Measurements from ENCODE around the gene CDX1.

CDX1 gene

GRCh38 chr5:150135557-150136304 is 30.8 kb upstream of the CDX1 start:
- H4K91ac ChIP-seq (ENCODE audit: low read length) = peak overlapping the region; percentile 9
- H3K79me1 ChIP-seq (replicated peaks; ENCODE audit: low read length, poor library complexity, severe bottlenecking) = peaks cover 16% of the 10 kb centered on the region
- WGBS = 90% methylated on average over 20 of the region's 21 CpGs
- H2BK120ac ChIP-seq (ENCODE audit: low read depth, low read length) = no peak overlapping the region
- no peak overlapping the region for H2AFZ ChIP-seq (ENCODE audit: low read depth, low read length)
- no peak overlapping the region for H3K4me3 ChIP-seq (ENCODE audit: insufficient read depth in 1 of 2, low read depth in 1 of 2, low read length in 2 of 2)
- H3K4ac ChIP-seq (ENCODE audit: low read depth in 1 of 2, low read length in 2 of 2) = peak overlapping the region; percentile 50 to 99
- H2BK15ac ChIP-seq (ENCODE audit: low read depth, poor library complexity, severe bottlenecking) = no peak overlapping the region
- no peaks in the 10 kb centered on the region for H3K27me3 ChIP-seq (ENCODE audit: control insufficient read depth in 1 of 2, insufficient read depth in 1 of 2, low read length in 2 of 2)
- H3K9me3 ChIP-seq (ENCODE audit: control insufficient read depth, low read length) = no peaks in the 10 kb centered on the region
- H2AK5ac ChIP-seq (ENCODE audit: low read length, severe bottlenecking) = peak overlapping the region; percentile 26
- no peak overlapping the region for H3K23ac ChIP-seq (ENCODE audit: low read length in 2 of 2)
- DNase-seq = no peak
- H3K27ac ChIP-seq (ENCODE audit: low read length, poor library complexity, severe bottlenecking) = peak overlapping the region; percentile 99
- peak overlapping the region; percentile 36 for H2BK5ac ChIP-seq (ENCODE audit: low read depth, low read length, poor library complexity, severe bottlenecking)
- H3K9ac ChIP-seq (ENCODE audit: low read length) = peak overlapping the region; percentile 42
- peak overlapping the region in 1 of 2 experiments; percentile 55 for H2BK12ac ChIP-seq (ENCODE audit: low read length in 2 of 2)
- no peak overlapping the region for H3K14ac ChIP-seq (ENCODE audit: low read length in 2 of 2)
- no peak overlapping the region for H3K4me2 ChIP-seq (ENCODE audit: low read length, poor library complexity, severe bottlenecking)
- H3K36me3 ChIP-seq (ENCODE audit: control insufficient read depth in 1 of 2, insufficient read depth in 2 of 2, low read depth in 1 of 2, low read length in 2 of 2) = peaks cover 52 to 91% of the 10 kb centered on the region in 2 experiments
- H3K18ac ChIP-seq (ENCODE audit: low read depth in 1 of 2, low read length in 2 of 2) = peak overlapping the region; percentile 8 to 13
- H4K8ac ChIP-seq (ENCODE audit: low read length) = peak overlapping the region; percentile 16
- peaks cover 63% of the 10 kb centered on the region for H3K4me1 ChIP-seq (ENCODE audit: control insufficient read depth, insufficient read depth, low read depth, low read length)

DNA sequence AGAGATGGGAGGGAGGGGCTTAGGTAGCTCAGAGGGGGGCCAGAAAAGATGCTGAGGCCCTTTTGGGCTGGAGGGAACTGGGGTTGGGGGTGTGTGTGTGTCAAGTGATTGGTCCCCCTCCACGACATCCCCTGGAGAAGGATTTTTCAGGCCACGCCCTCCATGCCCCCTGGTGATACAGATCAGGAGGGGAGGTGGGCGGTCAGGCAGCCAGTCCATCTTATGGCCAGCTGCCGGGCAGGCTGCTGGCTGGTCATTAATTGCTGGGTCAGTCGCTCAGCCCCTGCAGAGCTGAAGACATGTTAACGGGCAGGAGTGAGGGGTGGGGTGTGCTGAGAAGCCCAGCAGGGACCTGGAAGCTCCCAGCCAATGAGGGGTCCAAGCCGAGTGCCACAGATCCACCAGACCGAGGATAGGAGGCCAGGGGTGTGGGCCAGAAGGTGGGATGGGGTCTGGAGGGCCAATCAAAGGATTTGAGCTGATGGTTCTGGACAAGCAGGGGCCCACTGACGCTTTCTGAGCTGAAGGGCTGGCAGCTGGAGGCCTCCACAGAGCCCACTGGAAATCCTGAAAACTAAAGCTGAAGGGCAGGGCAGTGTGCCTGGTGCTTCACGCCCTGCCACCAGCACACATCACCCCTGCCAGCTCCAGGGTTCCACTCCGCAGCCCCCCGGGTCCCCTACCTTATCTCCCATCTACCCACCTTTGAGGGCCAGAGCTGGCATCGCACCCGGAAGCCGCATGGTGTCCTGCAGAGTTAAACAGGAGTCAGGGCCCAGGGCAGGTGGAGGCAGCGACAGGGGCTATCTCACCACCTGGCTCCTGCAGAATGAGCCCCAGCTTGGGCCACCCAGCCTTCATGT is 30.0 kb upstream of the CDX1 start:
- H3K9me3 ChIP-seq (ENCODE audit: control insufficient read depth, low read length) = no peaks in the 10 kb centered on the region
- peak overlapping the region; percentile 38 to 100 for H2BK12ac ChIP-seq (ENCODE audit: low read length in 2 of 2)
- peak overlapping the region; percentile 82 for H3K9ac ChIP-seq (ENCODE audit: low read length)
- peak overlapping the region in 1 of 2 experiments; percentile 0 for H3K14ac ChIP-seq (ENCODE audit: low read length in 2 of 2)
- H3K36me3 ChIP-seq (ENCODE audit: control insufficient read depth in 1 of 2, insufficient read depth in 2 of 2, low read depth in 1 of 2, low read length in 2 of 2) = peaks cover 49 to 91% of the 10 kb centered on the region in 2 experiments
- peak overlapping the region; percentile 76 to 99 for H3K4ac ChIP-seq (ENCODE audit: low read depth in 1 of 2, low read length in 2 of 2)
- no peak overlapping the region for H3K23ac ChIP-seq (ENCODE audit: low read length in 2 of 2)
- H2BK120ac ChIP-seq (ENCODE audit: low read depth, low read length) = peak overlapping the region; percentile 99
- no peak for DNase-seq
- H3K4me3 ChIP-seq (ENCODE audit: insufficient read depth in 1 of 2, low read depth in 1 of 2, low read length in 2 of 2) = peak overlapping the region in 1 of 2 experiments; percentile 50
- H3K27me3 ChIP-seq (ENCODE audit: control insufficient read depth in 1 of 2, insufficient read depth in 1 of 2, low read length in 2 of 2) = no peaks in the 10 kb centered on the region
- 76% methylated on average over 16 of the region's 16 CpGs for WGBS
- H2BK5ac ChIP-seq (ENCODE audit: low read depth, low read length, poor library complexity, severe bottlenecking) = peak overlapping the region; percentile 36
- H2BK15ac ChIP-seq (ENCODE audit: low read depth, poor library complexity, severe bottlenecking) = peak overlapping the region; percentile 52
- H4K8ac ChIP-seq (ENCODE audit: low read length) = peak overlapping the region; percentile 80
- H3K27ac ChIP-seq (ENCODE audit: low read length, poor library complexity, severe bottlenecking) = peak overlapping the region; percentile 99
- peak overlapping the region; percentile 58 to 100 for H3K18ac ChIP-seq (ENCODE audit: low read depth in 1 of 2, low read length in 2 of 2)
- peaks cover 16% of the 10 kb centered on the region for H3K79me1 ChIP-seq (replicated peaks; ENCODE audit: low read length, poor library complexity, severe bottlenecking)
- no peak overlapping the region for H3K4me2 ChIP-seq (ENCODE audit: low read length, poor library complexity, severe bottlenecking)
- peaks cover 68% of the 10 kb centered on the region for H3K4me1 ChIP-seq (ENCODE audit: control insufficient read depth, insufficient read depth, low read depth, low read length)
- no peak overlapping the region for H2AFZ ChIP-seq (ENCODE audit: low read depth, low read length)
- H4K91ac ChIP-seq (ENCODE audit: low read length) = peak overlapping the region; percentile 86
- H2AK5ac ChIP-seq (ENCODE audit: low read length, severe bottlenecking) = peak overlapping the region; percentile 26

DNA sequence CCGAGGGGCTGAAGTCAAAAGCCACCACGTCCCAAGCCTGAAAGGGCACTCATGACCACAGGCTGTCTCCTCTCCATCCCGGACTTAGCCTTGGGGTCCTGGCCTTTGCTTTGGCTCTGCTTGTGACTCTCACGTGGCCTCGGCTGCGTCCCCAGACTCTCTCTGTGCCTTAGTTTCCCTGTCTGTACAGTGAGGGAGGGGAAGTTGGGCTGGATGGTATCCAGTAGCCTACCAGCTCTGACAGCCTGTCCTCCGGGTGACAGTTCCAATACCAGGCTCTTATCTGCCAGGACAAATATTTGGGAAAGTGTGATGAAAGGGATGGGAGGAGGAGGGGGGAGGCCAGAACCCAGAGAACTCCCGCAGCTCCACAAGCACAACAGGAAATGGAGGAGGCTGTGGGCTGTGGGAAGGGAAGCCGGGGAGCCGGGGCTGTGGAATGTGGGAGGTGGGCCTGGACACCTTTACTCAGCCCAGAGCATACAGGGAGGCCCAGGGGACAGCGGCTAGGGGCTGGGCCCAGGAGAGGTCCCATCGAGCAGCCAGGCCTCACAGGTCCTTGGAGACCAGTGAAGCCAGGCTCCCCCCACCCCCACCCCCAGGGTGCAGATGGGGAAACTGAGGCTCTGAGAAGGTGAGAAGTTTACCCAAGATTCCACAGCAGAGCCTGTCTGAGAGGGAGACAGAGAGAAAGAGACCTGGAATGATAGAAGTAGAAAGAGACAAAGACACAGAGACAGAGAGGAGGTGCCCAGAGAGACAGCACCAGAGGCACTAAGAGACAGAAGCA is 29.2 kb upstream of the CDX1 start:
- H2BK120ac ChIP-seq (ENCODE audit: low read depth, low read length) = peak overlapping the region; percentile 99
- no peak overlapping the region for H2AFZ ChIP-seq (ENCODE audit: low read depth, low read length)
- peaks cover 10% of the 10 kb centered on the region for H3K79me1 ChIP-seq (replicated peaks; ENCODE audit: low read length, poor library complexity, severe bottlenecking)
- no peaks in the 10 kb centered on the region for H3K27me3 ChIP-seq (ENCODE audit: control insufficient read depth in 1 of 2, insufficient read depth in 1 of 2, low read length in 2 of 2)
- H3K4me2 ChIP-seq (ENCODE audit: low read length, poor library complexity, severe bottlenecking) = peak overlapping the region; percentile 13
- H2AK5ac ChIP-seq (ENCODE audit: low read length, severe bottlenecking) = peak overlapping the region; percentile 94
- H3K4me3 ChIP-seq (ENCODE audit: insufficient read depth in 1 of 2, low read depth in 1 of 2, low read length in 2 of 2) = peak overlapping the region in 1 of 2 experiments; percentile 56
- H3K23ac ChIP-seq (ENCODE audit: low read length in 2 of 2) = no peak overlapping the region
- peak overlapping the region; percentile 79 for H2BK5ac ChIP-seq (ENCODE audit: low read depth, low read length, poor library complexity, severe bottlenecking)
- H4K91ac ChIP-seq (ENCODE audit: low read length) = peak overlapping the region; percentile 100
- peak overlapping the region; percentile 99 for H3K27ac ChIP-seq (ENCODE audit: low read length, poor library complexity, severe bottlenecking)
- peak overlapping the region; percentile 91 to 100 for H3K18ac ChIP-seq (ENCODE audit: low read depth in 1 of 2, low read length in 2 of 2)
- H3K9ac ChIP-seq (ENCODE audit: low read length) = peak overlapping the region; percentile 82
- H3K14ac ChIP-seq (ENCODE audit: low read length in 2 of 2) = peak overlapping the region in 1 of 2 experiments; percentile 77
- peak overlapping the region; percentile 74 to 100 for H2BK12ac ChIP-seq (ENCODE audit: low read length in 2 of 2)
- H2BK15ac ChIP-seq (ENCODE audit: low read depth, poor library complexity, severe bottlenecking) = peak overlapping the region; percentile 68
- peaks cover 40 to 91% of the 10 kb centered on the region in 2 experiments for H3K36me3 ChIP-seq (ENCODE audit: control insufficient read depth in 1 of 2, insufficient read depth in 2 of 2, low read depth in 1 of 2, low read length in 2 of 2)
- H4K8ac ChIP-seq (ENCODE audit: low read length) = peak overlapping the region; percentile 98
- DNase-seq = peak; percentile 43
- H3K4ac ChIP-seq (ENCODE audit: low read depth in 1 of 2, low read length in 2 of 2) = peak overlapping the region; percentile 76 to 99
- 49% methylated on average over 9 of the region's 12 CpGs for WGBS
- H3K4me1 ChIP-seq (ENCODE audit: control insufficient read depth, insufficient read depth, low read depth, low read length) = peaks cover 72% of the 10 kb centered on the region
- H3K9me3 ChIP-seq (ENCODE audit: control insufficient read depth, low read length) = no peaks in the 10 kb centered on the region
